Gastrocnemius medialis (tissue), 4 donors: ENCODE data around the gene COBL.

Source experiments
- POLR2A ChIP-seq, 2 donors: fragments of 450-650 bp; IDR thresholded peaks; one replicate each; pipeline ENCODE4 v1.6.1; 2017; ENCODE audit warnings: antibody characterized with exemption in 2 of 2, mild to moderate bottlenecking in 2 of 2, moderate library complexity in 2 of 2
- TF ChIP-seq, protein P1 (sequence below), 5 experiments: fragments of 450-650 bp in 3 of 5; fragments of 200-600 bp in 2 of 5; sonication (generic) in 2 of 5; IDR thresholded peaks in 4 of 5; conservative IDR thresholded peaks in 1 of 5; 1 replicate in 4 of 5; 2 replicates in 1 of 5; pipeline ENCODE4 v1.5.1; 2016 to 2019; ENCODE audit warnings: antibody characterized with exemption in 5 of 5, mild to moderate bottlenecking in 3 of 5, moderate library complexity in 3 of 5

DNA sequence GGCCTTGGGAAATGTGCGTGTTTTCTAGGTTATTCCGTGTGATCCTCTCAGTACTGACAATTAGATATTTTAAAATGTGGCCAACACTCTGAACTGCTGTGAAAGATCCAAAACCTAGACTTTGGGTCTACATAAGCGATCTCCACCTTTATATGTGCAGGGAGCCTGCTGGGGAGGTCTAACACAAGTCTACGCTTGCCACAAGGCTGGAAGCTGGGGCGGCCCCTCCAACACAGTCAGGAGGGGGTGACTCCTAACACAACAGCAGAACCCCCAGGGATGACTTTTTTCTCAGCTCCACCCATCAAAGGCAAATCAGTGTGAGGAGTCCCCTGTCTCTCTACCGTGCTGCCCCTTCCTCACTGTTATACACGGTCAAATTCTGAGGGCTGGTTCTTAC lies 202.6 kb downstream of the COBL start:
- no peak for TF ChIP-seq POLR2A (IDR thresholded peaks at IDR 0.05)
- TF ChIP-seq, protein P1, sequence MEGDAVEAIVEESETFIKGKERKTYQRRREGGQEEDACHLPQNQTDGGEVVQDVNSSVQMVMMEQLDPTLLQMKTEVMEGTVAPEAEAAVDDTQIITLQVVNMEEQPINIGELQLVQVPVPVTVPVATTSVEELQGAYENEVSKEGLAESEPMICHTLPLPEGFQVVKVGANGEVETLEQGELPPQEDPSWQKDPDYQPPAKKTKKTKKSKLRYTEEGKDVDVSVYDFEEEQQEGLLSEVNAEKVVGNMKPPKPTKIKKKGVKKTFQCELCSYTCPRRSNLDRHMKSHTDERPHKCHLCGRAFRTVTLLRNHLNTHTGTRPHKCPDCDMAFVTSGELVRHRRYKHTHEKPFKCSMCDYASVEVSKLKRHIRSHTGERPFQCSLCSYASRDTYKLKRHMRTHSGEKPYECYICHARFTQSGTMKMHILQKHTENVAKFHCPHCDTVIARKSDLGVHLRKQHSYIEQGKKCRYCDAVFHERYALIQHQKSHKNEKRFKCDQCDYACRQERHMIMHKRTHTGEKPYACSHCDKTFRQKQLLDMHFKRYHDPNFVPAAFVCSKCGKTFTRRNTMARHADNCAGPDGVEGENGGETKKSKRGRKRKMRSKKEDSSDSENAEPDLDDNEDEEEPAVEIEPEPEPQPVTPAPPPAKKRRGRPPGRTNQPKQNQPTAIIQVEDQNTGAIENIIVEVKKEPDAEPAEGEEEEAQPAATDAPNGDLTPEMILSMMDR (IDR thresholded peaks at IDR 0.05 in 4 of 5, conservative IDR thresholded peaks at IDR 0.05 in 1 of 5): no peak
